Epithelial cell of prostate (primary cell): Measurements from ENCODE around the gene DMBX1.

ENCODE experiments used
- DNase-seq: peaks from one replicate; pipeline ENCODE4 v3.0.0-alpha.2; 2011; ENCODE audit warnings: low read depth, low spot score
- H3K27ac ChIP-seq: fragments of 450-650 bp; 2 replicates; pipeline ENCODE4 v1.5.1; 2017; ENCODE audit warnings: mild to moderate bottlenecking

The DMBX1 gene

DNA sequence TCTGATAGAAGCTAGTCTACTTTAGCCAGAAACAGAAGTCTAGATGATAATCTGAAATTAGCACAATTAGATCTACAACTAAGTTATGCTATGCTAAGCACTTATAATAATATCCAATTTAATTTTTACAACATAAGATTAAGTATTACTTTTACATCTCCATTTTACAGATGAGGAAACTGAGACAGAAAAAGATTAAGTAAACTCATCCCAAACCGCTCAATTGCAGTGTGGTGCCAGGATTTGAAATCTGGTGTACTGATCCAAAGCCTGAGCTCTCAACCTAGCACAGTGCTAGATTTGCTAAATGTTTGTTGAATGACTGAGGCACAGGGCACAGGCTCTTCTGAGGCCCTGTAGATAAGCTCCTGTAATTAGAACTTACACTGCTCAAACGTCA lies 48.0 kb downstream of the DMBX1 start:
- DNase-seq = no peak
- no peak overlapping the region for H3K27ac ChIP-seq

DNA sequence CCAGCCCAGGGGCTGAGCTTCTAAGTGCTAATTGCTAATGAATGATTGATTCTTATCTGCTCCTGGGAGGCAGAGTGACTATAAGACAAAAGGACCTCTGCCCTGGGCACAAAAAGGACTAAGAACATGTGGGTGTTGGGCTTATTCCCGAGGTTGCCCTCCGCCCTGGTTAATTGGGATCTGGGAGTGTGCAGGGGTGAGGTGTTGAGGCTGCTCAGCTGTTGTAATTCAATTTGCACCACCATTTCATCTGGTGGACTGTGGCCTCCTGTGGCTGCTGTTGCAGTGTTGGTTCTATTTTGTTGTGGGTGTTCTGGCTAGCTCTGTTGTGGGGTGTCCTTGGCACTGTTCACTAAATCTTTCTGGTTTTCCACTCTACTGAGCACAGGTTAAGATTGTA lies 48.5 kb downstream of the DMBX1 start:
- no peak for DNase-seq
- H3K27ac ChIP-seq = no peak overlapping the region
